ENCODE measurements around the gene MYO1D.
A peak's percentile ranks its signal among the peaks of the same experiment; 100 is the strongest.
"Not testable (repeated sequence)": the region's sequence is repeated elsewhere in the genome, so short reads cannot be mapped to it uniquely, and the experiment has no call there.

The MYO1D gene

DNA sequence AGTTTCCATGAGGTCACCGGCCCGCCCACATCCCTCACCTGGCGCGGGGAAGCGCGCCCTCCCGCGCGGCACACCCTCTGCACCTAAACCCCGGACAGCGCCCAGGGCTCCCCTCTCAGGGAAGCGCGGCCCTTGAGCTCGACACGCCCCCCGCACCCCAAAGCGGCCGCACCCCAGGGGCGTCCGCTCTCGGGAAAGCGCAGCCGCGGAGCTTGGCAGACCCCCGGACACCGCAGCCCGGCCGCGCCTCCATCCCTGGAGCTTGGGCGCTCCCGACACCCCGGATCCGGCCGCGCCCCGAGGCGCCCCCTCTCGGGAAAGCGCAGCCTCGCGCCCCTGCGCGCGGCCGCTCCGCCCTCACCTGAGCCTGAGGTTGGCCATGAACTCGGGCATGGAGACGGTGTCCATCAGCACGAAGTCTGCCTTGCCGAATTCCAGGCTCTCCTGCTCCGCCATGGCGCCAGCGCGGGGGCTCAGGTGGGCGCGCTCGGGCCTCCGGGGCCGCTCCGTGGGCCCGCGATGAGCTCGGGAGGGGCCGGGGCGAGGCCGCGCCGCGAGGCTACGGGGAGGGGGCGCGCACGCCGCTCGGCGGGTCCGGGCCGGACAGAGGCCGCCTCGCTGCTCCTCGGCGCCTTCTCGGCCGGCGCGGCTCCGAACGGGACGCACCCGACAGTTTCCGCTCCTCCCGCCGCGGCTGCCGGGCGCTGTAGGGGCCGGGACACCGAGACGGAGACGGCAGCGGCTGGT, at the start of gene MYO1D:
MYO1D (minus strand) TSS at position 708 of the 747 bp plus-strand sequence; CDS start at position 456, 252 bp downstream.
- peak; percentile 13 to 56 for DNase-seq (ENCODE audit: low read depth in 1 of 2, low spot score in 1 of 2)

GRCh38 chr17:32926183-32926582, 49.3 kb upstream of the MYO1D start:
- no peak for DNase-seq (ENCODE audit: low read depth in 1 of 2, low spot score in 1 of 2)

GRCh38 chr17:32923905-32924304, 47.0 kb upstream of the MYO1D start:
- DNase-seq (ENCODE audit: low read depth in 1 of 2, low spot score in 1 of 2): not testable (repeated sequence)

DNA sequence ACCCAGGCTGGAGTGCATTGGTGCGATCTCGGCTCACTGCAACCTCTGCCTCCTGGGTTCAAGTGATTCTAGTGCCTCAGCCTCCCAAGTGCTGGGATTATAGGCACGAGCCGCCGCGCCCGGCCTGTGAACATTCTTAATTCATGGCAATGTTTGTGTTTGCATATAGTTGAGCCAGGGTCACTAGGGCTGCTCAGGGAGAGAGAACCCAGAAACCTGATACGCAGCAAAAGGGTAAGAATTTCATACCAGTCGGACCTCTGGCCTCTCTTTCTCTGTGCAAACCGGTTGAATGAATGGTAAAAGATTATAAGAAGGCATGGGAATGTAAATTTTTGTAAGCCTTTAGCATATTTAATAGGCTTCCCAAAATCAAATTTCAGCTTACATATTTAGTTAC, 44.1 kb upstream of the MYO1D start:
- DNase-seq (ENCODE audit: low read depth in 1 of 2, low spot score in 1 of 2): no peak

DNA sequence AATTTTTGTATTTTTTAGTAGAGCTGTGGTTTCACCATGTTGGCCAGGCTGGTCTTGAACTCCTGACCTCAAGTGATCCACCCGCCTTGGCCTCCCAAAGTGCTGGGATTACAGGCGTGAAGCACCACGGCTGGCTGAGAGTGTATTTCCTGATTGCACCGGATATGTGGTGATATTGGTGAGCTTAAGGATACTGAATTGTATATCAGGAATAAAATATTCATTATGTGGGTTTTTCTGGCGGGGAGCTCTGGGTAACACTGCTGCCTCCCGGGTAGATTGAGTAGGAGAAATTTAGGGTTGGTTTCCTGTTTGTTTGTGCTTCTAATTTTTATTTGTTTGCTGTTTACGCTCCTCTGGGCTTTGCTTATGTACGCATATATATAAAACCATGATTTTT, 43.4 kb upstream of the MYO1D start:
- no peak for DNase-seq (ENCODE audit: low read depth in 1 of 2, low spot score in 1 of 2)

GRCh38 chr17:32919876-32920275, 43.0 kb upstream of the MYO1D start:
- not testable (repeated sequence) for DNase-seq (ENCODE audit: low read depth in 1 of 2, low spot score in 1 of 2)

DNA sequence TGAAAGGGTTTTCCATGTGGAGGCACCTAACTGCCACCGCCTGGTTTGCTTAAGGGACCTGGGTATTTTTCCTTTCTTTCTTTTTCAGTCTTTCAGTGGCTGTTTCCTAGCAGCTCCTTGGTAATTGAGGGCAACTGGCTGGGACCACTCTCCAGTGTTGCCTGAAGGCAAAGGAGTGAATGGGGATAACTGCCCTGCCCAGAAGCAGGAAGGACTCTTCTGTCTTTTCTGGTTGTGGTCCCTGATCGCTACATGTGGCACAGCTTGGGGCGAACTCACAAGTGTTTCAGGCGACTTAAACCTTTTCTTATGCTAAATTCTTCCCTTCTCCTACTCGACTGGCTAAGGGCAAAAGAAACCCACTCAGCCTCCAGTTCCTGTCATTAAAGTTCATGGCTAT, 40.9 kb upstream of the MYO1D start:
- no peak for DNase-seq (ENCODE audit: low read depth in 1 of 2, low spot score in 1 of 2)

- no peak for DNase-seq (ENCODE audit: low read depth in 1 of 2, low spot score in 1 of 2)
Measured at GRCh38 chr17:32917081-32917480, 40.2 kb upstream of the MYO1D start.

DNA sequence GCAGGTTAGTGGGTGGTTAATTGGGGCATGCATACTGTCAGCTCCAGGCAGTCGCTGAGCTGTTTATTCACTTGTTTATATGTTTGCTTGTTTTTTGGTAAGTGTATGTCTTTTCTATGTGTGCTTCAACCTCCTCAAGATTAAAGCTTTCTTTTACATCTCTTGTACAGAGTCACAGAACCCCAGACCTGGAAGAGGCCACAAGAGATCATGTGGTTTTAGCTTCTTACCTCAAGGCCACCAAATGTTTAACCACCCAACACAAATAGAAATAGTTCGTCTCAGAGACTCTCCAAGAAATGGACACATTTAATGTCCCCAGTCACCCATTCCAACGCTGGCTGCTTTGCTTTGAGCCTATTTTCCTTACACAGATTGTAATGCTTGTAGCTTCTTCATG, 39.2 kb upstream of the MYO1D start:
- no peak for DNase-seq (ENCODE audit: low read depth in 1 of 2, low spot score in 1 of 2)

GRCh38 chr17:32915245-32915644, 38.3 kb upstream of the MYO1D start:
- DNase-seq (ENCODE audit: low read depth in 1 of 2, low spot score in 1 of 2): no peak

DNA sequence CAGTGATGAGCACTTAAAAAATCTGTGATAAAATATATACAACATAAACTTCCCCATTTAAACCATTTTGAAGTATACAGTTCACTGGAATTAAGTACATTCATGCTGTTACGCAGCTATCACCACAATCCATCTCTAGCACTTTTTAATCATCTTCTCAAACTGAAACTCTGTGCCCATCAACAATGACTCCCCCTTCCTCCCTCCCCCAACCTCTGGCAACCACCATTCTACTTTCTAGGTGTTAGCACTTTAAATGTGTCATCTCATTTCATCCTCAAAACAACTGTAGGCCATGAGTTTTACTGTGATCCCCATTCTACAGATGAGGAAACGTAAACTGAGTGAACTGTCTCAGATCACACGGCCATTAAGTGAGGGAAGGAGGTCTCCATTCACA, 37.3 kb upstream of the MYO1D start:
- DNase-seq (ENCODE audit: low read depth in 1 of 2, low spot score in 1 of 2): no peak

- DNase-seq (ENCODE audit: low read depth in 1 of 2, low spot score in 1 of 2): no peak
Measured at GRCh38 chr17:32913593-32913992, 36.7 kb upstream of the MYO1D start.

- DNase-seq (ENCODE audit: low read depth in 1 of 2, low spot score in 1 of 2): no peak
Measured at GRCh38 chr17:32912218-32912897, 35.4 kb upstream of the MYO1D start.

- DNase-seq (ENCODE audit: low read depth in 1 of 2, low spot score in 1 of 2): no peak
Measured at GRCh38 chr17:32910769-32911168, 33.8 kb upstream of the MYO1D start.

- DNase-seq (ENCODE audit: low read depth in 1 of 2, low spot score in 1 of 2): no peak
Measured at GRCh38 chr17:32909787-32910369, 33.0 kb upstream of the MYO1D start.

GRCh38 chr17:32907583-32907982, 30.7 kb upstream of the MYO1D start:
- DNase-seq (ENCODE audit: low read depth in 1 of 2, low spot score in 1 of 2): no peak

DNA sequence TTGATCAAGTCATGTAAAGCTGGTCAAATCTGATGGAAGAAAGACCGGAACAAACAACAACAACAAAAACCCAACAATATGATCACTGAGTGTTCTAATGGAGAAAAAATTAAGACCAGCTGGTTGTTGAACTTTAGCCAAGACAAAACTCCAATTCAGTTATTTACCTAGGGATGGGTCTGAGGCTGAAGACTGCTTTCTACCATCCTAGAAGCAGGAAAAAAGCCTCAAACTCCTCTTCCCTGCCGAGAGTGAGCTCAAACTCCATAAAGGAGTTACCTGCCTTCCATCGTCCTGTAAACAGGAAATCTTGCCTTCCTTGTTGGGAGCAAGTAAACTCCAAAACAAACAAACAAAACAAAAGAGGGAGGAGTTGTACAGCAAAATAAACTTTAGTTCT, 28.0 kb upstream of the MYO1D start:
- DNase-seq (ENCODE audit: low read depth in 1 of 2, low spot score in 1 of 2): no peak

GRCh38 chr17:32903774-32904673, 27.1 kb upstream of the MYO1D start:
- no peak for DNase-seq (ENCODE audit: low read depth in 1 of 2, low spot score in 1 of 2)

DNA sequence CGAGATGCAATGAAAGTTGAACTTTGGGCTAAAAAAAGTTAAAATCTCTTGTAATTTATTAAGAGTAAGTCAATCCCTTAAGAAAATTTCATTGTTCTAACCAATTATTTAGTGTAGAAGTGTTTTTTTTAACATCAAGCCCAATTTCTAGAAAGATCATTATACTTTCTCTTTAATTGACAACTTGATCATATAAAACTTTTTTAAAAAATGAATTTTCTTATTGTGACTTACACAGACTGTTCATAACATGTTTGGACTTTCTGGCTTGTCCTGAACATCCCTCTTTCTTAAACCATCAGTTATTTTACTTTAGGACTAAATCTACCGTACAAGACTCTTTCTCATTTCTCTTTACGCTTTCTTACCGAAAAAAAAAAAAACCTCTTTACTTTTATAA, 24.8 kb upstream of the MYO1D start:
- DNase-seq (ENCODE audit: low read depth in 1 of 2, low spot score in 1 of 2): no peak

DNA sequence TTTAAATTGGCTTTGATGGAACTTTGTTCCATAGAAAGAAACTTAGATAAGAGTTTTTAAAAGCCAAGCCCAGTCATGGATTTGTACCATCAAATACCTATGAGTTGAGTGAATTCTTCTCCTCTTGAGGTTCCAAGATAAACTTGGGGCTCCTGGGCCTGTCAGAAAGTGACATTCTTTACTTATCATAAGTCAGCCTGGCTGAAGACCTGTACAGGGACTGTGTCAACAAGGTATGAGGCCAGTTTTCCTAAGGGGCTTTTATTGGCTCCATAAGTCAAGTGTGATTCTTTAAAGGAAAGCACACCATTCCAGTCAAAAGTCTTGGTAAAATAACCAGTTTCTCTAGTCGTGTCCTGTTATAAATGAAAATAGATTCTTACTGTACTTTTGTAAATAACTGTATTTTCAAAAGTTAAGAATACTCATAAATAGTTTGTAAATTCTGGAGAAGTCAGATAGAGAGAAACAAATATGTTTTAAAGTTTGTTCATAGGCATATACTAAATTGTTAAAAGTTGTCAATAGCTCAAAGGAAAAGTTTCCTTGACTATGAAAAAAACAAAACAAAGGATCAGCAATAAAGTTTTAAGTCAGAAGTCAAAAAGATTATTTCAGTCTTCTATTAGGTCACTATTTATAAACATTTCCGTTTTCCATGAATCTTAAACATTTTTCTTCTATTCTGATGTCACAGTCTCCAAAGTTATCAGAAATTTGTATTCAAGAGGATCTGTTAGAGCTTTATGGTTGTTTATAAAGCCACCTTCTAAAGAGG, 22.5 kb upstream of the MYO1D start:
- no peak for DNase-seq (ENCODE audit: low read depth in 1 of 2, low spot score in 1 of 2)
